ENCODE data around the gene WNK2.

Gene WNK2

GRCh38 chr9:93300175-93300572, 116.2 kb downstream of the WNK2 start:
- no peak for DNase-seq

GRCh38 chr9:93300585-93301081, 116.7 kb downstream of the WNK2 start:
- no peak for DNase-seq

- DNase-seq = no peak
Observed at GRCh38 chr9:93301291-93301811, 117.4 kb downstream of the WNK2 start.

GRCh38 chr9:93301911-93302541, 118.1 kb downstream of the WNK2 start:
- DNase-seq = no peak

GRCh38 chr9:93302586-93303257, 118.8 kb downstream of the WNK2 start:
- no peak for DNase-seq

- DNase-seq = no peak
Observed at GRCh38 chr9:93303258-93303771, 119.4 kb downstream of the WNK2 start.

- no peak for DNase-seq
Observed at GRCh38 chr9:93303806-93304573, 120.1 kb downstream of the WNK2 start.

GRCh38 chr9:93304574-93305496, 120.9 kb downstream of the WNK2 start:
- DNase-seq = no peak

GRCh38 chr9:93305497-93306020, 121.6 kb downstream of the WNK2 start:
- DNase-seq = no peak

- no peak for DNase-seq
Observed at GRCh38 chr9:93306081-93306480, 122.1 kb downstream of the WNK2 start.

GRCh38 chr9:93306579-93307091, 122.7 kb downstream of the WNK2 start:
- DNase-seq = no peak

GRCh38 chr9:93307468-93308157, 123.7 kb downstream of the WNK2 start:
- DNase-seq = no peak

- no peak for DNase-seq
Observed at GRCh38 chr9:93308158-93308602, 124.2 kb downstream of the WNK2 start.

GRCh38 chr9:93308676-93309075, 124.7 kb downstream of the WNK2 start:
- DNase-seq = no peak

- DNase-seq = no peak
Observed at GRCh38 chr9:93309889-93310425, 126.0 kb downstream of the WNK2 start.

GRCh38 chr9:93315118-93315517, 131.2 kb downstream of the WNK2 start:
- no peak for DNase-seq

- no peak for DNase-seq
Observed at GRCh38 chr9:93315960-93316359, 132.0 kb downstream of the WNK2 start.

GRCh38 chr9:93316726-93317494, 133.0 kb downstream of the WNK2 start:
- DNase-seq = no peak

GRCh38 chr9:93317495-93318094, 133.7 kb downstream of the WNK2 start:
- no peak for DNase-seq

All from GOT3 (cell line).